Measurements from ENCODE around the gene SAMD5. TPM values are rescaled to one million over a fixed set of nuclear protein-coding genes. Genes with fewer than 3 reads are reported as not detected.

The SAMD5 gene
- polyA plus RNA-seq, 1 experiment: 3.1 TPM

GRCh38 chr6:147589739-147590250 is 81.3 kb downstream of the SAMD5 start:
- no peak overlapping the region for H3K27ac ChIP-seq (ENCODE audit: low read depth, low read length)
- no peak for TF ChIP-seq CTCF (IDR thresholded peaks at IDR 0.05; ENCODE audit: low read depth, low read length)
- no peak for DNase-seq (ENCODE audit: low read depth, low spot score)
- ChIA-PET CTCF (no interaction called here), POLR2A (no interaction called here)
- no peak overlapping the region for H3K4me3 ChIP-seq (ENCODE audit: low read depth, low read length)
- H3K9me3 ChIP-seq (ENCODE audit: control insufficient read depth, insufficient read depth, low read length): no peaks in the 10 kb centered on the region
- H3K27me3 ChIP-seq (ENCODE audit: control insufficient read depth, insufficient read depth, low read length): no peaks in the 10 kb centered on the region

- no peaks in the 10 kb centered on the region for H3K9me3 ChIP-seq (ENCODE audit: control insufficient read depth, insufficient read depth, low read length)
- DNase-seq (ENCODE audit: low read depth, low spot score): no peak
- POLR2A ChIA-PET: interaction anchor here (0.6 to 0.7 kb wide), 2 partner anchors 21 to 404 kb away, joined by 4 to 14 read pairs; no protein-coding TSS in a partner anchor
- H3K27me3 ChIP-seq (ENCODE audit: control insufficient read depth, insufficient read depth, low read length): no peaks in the 10 kb centered on the region
- H3K4me3 ChIP-seq (ENCODE audit: low read depth, low read length): no peak overlapping the region
- CTCF ChIA-PET: interaction anchor here (0.7 kb wide), 1 partner anchor 42 kb away, joined by 3 read pairs; no protein-coding TSS in a partner anchor
- H3K27ac ChIP-seq (ENCODE audit: low read depth, low read length): no peak overlapping the region
- TF ChIP-seq CTCF (IDR thresholded peaks at IDR 0.05; ENCODE audit: low read depth, low read length): no peak
Observed at GRCh38 chr6:147595961-147596360, 87.5 kb downstream of the SAMD5 start.

- no peak overlapping the region for H3K4me3 ChIP-seq (ENCODE audit: low read depth, low read length)
- H3K27me3 ChIP-seq (ENCODE audit: control insufficient read depth, insufficient read depth, low read length): no peaks in the 10 kb centered on the region
- ChIA-PET CTCF (no interaction called here), POLR2A (no interaction called here)
- no peak for TF ChIP-seq CTCF (IDR thresholded peaks at IDR 0.05; ENCODE audit: low read depth, low read length)
- no peak for DNase-seq (ENCODE audit: low read depth, low spot score)
- H3K27ac ChIP-seq (ENCODE audit: low read depth, low read length): no peak overlapping the region
- H3K9me3 ChIP-seq (ENCODE audit: control insufficient read depth, insufficient read depth, low read length): no peaks in the 10 kb centered on the region
Observed at GRCh38 chr6:147603392-147604081, 95.0 kb downstream of the SAMD5 start.

- ChIA-PET CTCF (interaction anchor here (1.1 kb wide), 1 partner anchor 11 kb away, joined by 4 read pairs; no protein-coding TSS in a partner anchor), POLR2A (no interaction called here)
Observed at GRCh38 chr6:147604373-147604772, 95.9 kb downstream of the SAMD5 start.

More at GRCh38 chr6:147604373-147604772, 95.9 kb downstream of the SAMD5 start:
- TF ChIP-seq CTCF (IDR thresholded peaks at IDR 0.05; ENCODE audit: low read depth, low read length): no peak
- H3K27me3 ChIP-seq (ENCODE audit: control insufficient read depth, insufficient read depth, low read length): no peaks in the 10 kb centered on the region
- H3K4me3 ChIP-seq (ENCODE audit: low read depth, low read length): no peak overlapping the region
- H3K9me3 ChIP-seq (ENCODE audit: control insufficient read depth, insufficient read depth, low read length): no peaks in the 10 kb centered on the region
- DNase-seq (ENCODE audit: low read depth, low spot score): no peak
- no peak overlapping the region for H3K27ac ChIP-seq (ENCODE audit: low read depth, low read length)

All from AG04450 (cell line).